Stimulated activated CD8-positive, alpha-beta memory T cell treated with anti-CD3 and anti-CD28 coated beads, Interleukin-7, amount 100 ng/mL, for 48 hours (primary cell): ENCODE results near the gene MBLAC1.

Experiments used
- DNase-seq, 2 donors: peaks; one replicate each; pipeline ENCODE4 v3.0.0-alpha.2; 2020; ENCODE audit warnings: low read depth in 1 of 2; ENCODE audit errors: extremely low read depth in 1 of 2

The MBLAC1 gene

GRCh38 chr7:100095704-100096103, 31.1 kb upstream of the MBLAC1 start:
- DNase-seq: no peak

- DNase-seq: no peak
These were observed 27.9 kb upstream of the MBLAC1 start for GRCh38 chr7:100098913-100099312.

- DNase-seq: no peak
These were observed 27.3 kb upstream of the MBLAC1 start for GRCh38 chr7:100099452-100099851.

- peak; percentile 71 to 77 for DNase-seq
These were observed 26.2 kb upstream of the MBLAC1 start for GRCh38 chr7:100100420-100101015.

- DNase-seq: peak; percentile 98
These were observed 25.5 kb upstream of the MBLAC1 start, which contains the start of the genes AP4M1 and MCM7 for GRCh38 chr7:100101016-100101862. Gene AP4M1, plus strand, starts transcription at chr7:100101643. Its CDS starts 72 bp downstream, at chr7:100101715. Gene MCM7, minus strand, starts transcription at chr7:100101397. Its CDS starts 103 bp downstream, at chr7:100101294.

GRCh38 chr7:100102950-100103840, 23.6 kb upstream of the MBLAC1 start:
- no peak for DNase-seq

GRCh38 chr7:100105534-100105933, 21.2 kb upstream of the MBLAC1 start:
- DNase-seq: no peak

- DNase-seq: no peak
These were observed 20.1 kb upstream of the MBLAC1 start for GRCh38 chr7:100106633-100107032.

- no peak for DNase-seq
These were observed 19.5 kb upstream of the MBLAC1 start for GRCh38 chr7:100107125-100107737.

- no peak for DNase-seq
These were observed 18.9 kb upstream of the MBLAC1 start for GRCh38 chr7:100107890-100108289.

GRCh38 chr7:100109521-100110163, 17.1 kb upstream of the MBLAC1 start:
- no peak for DNase-seq

- DNase-seq: no peak
These were observed 15.6 kb upstream of the MBLAC1 start for GRCh38 chr7:100111156-100111555.

- no peak for DNase-seq
These were observed 14.9 kb upstream of the MBLAC1 start for GRCh38 chr7:100111914-100112313.

- no peak for DNase-seq
These were observed 11.7 kb upstream of the MBLAC1 start for GRCh38 chr7:100115026-100115425.

GRCh38 chr7:100118388-100119071, 8.2 kb upstream of the MBLAC1 start:
- DNase-seq: no peak

- peak; percentile 86 to 94 for DNase-seq
These were observed 7.4 kb upstream of the MBLAC1 start, which contains the start of the genes CNPY4 and TAF6 for GRCh38 chr7:100119072-100119969. Gene CNPY4, plus strand, starts transcription at chr7:100119634. Its CDS starts 111 bp downstream, at chr7:100119745. Gene TAF6, minus strand, starts transcription at chr7:100119358. Its CDS starts 5,149 bp downstream, at chr7:100114209.

GRCh38 chr7:100119970-100120732, 6.6 kb upstream of the MBLAC1 start:
- DNase-seq: peak; percentile 38 to 49

- no peak for DNase-seq
These were observed 6.1 kb upstream of the MBLAC1 start for GRCh38 chr7:100120733-100121036.
